Activated CD4-positive, alpha-beta T cell treated with anti-CD3 and anti-CD28 coated beads, Interleukin-2, amount 10 ng/mL, durations not matched to agents 24 days and 14 days (primary cell): ENCODE data around the gene RAD23B. TPM values are rescaled to one million over a fixed set of nuclear protein-coding genes. Genes with fewer than 3 reads are reported as not detected.

Source experiments
- DNase-seq: peaks from one replicate; pipeline ENCODE4 v3.0.0; 2022
- H3K27ac Mint-ChIP-seq: one replicate; pipeline ENCODE4 v1.8.0; 2022; ENCODE audit warnings: mild to moderate bottlenecking, mixed read lengths
- H3K27me3 Mint-ChIP-seq: one replicate; pipeline ENCODE4 v1.8.0; 2022; ENCODE audit warnings: mixed read lengths
- H3K36me3 Mint-ChIP-seq: one replicate; pipeline ENCODE4 v1.8.0; 2022; ENCODE audit warnings: low read depth, mild to moderate bottlenecking, mixed read lengths
- H3K4me1 Mint-ChIP-seq: one replicate; pipeline ENCODE4 v1.8.0; 2021; ENCODE audit warnings: mixed read lengths
- H3K4me3 Mint-ChIP-seq: one replicate; pipeline ENCODE4 v1.8.0; 2022; ENCODE audit warnings: mild to moderate bottlenecking, moderate library complexity, mixed read lengths
- H3K9me3 Mint-ChIP-seq: one replicate; pipeline ENCODE4 v1.8.0; 2021; ENCODE audit warnings: mixed read lengths
- intact Hi-C: fragments of 100-400 bp; cut with micrococcal nuclease; formaldehyde crosslinking; loops from one replicate; pipeline ENCODE4 v1.15.1; 2023
- total RNA-seq: library from RNA; stranded (reverse); gene quantifications from 2 replicates; pipeline ENCODE4 v1.2.3, GENCODE V29; 2022

RAD23B gene
- 148 and 150 TPM in 2 replicates for total RNA-seq

- no peaks in the 10 kb centered on the region for H3K9me3 Mint-ChIP-seq
- peak within 1 kb of the TSS; percentile 96 for H3K27ac Mint-ChIP-seq
- H3K4me3 Mint-ChIP-seq: peak within 1 kb of the TSS; percentile 98
Measured at GRCh38 chr9:107282759-107283622, at the start of gene RAD23B. TSS of gene RAD23B (plus strand) at chr9:107283279. CDS start at chr9:107283630, 351 bp downstream.

GRCh38 chr9:107235765-107236442 lies 47.2 kb upstream of the RAD23B start:
- no peaks in the 10 kb centered on the region for H3K9me3 Mint-ChIP-seq
- H3K27me3 Mint-ChIP-seq: peaks cover 19% of the 10 kb centered on the region
- intact Hi-C loops: no loop called here
- no peak overlapping the region for H3K4me3 Mint-ChIP-seq
- H3K27ac Mint-ChIP-seq: no peak overlapping the region
- no peaks in the 10 kb centered on the region for H3K36me3 Mint-ChIP-seq
- peaks cover 1% of the 10 kb centered on the region for H3K4me1 Mint-ChIP-seq
- no peak for DNase-seq

More at GRCh38 chr9:107282759-107283622, at the start of gene RAD23B:
- Mint-ChIP-seq H3K4me1 (peaks cover 41% of the 10 kb centered on the region), H3K36me3 (peaks cover 12% of the 10 kb centered on the region), H3K27me3 (no peaks in the 10 kb centered on the region)
- DNase-seq: peak; percentile 99
- intact Hi-C loops: loop anchor here (1.0 to 10.0 kb wide), 6 partner anchors 39 to 1588 kb away; partner anchors contain the start of gene TMEM38B

- Mint-ChIP-seq H3K27me3 (peaks cover 7% of the 10 kb centered on the region), H3K4me1 (peaks cover 7% of the 10 kb centered on the region), H3K36me3 (no peaks in the 10 kb centered on the region), H3K4me3 (no peak overlapping the region), H3K27ac (no peak overlapping the region), H3K9me3 (no peaks in the 10 kb centered on the region)
- no peak for DNase-seq
- intact Hi-C loops: no loop called here
Measured at GRCh38 chr9:107237873-107238272, 45.2 kb upstream of the RAD23B start.

GRCh38 chr9:107239474-107239873 lies 43.6 kb upstream of the RAD23B start:
- no peak for DNase-seq
- H3K36me3 Mint-ChIP-seq: no peaks in the 10 kb centered on the region
- intact Hi-C loops: no loop called here
- H3K9me3 Mint-ChIP-seq: no peaks in the 10 kb centered on the region
- H3K4me3 Mint-ChIP-seq: no peak overlapping the region
- peaks cover 7% of the 10 kb centered on the region for H3K27me3 Mint-ChIP-seq
- H3K4me1 Mint-ChIP-seq: peaks cover 13% of the 10 kb centered on the region
- H3K27ac Mint-ChIP-seq: no peak overlapping the region

- DNase-seq: no peak
- no peak overlapping the region for H3K27ac Mint-ChIP-seq
- H3K27me3 Mint-ChIP-seq: peaks cover 7% of the 10 kb centered on the region
- intact Hi-C loops: loop anchor here (5.0 kb wide), 1 partner anchor 102 kb away; no protein-coding TSS in a partner anchor
- no peaks in the 10 kb centered on the region for H3K36me3 Mint-ChIP-seq
- H3K9me3 Mint-ChIP-seq: no peaks in the 10 kb centered on the region
- peaks cover 13% of the 10 kb centered on the region for H3K4me1 Mint-ChIP-seq
- no peak overlapping the region for H3K4me3 Mint-ChIP-seq
Measured at GRCh38 chr9:107240260-107240659, 42.8 kb upstream of the RAD23B start.

- Mint-ChIP-seq H3K9me3 (no peaks in the 10 kb centered on the region), H3K27me3 (peaks cover 2% of the 10 kb centered on the region), H3K36me3 (peaks cover 1% of the 10 kb centered on the region), H3K4me1 (peaks cover 18% of the 10 kb centered on the region), H3K4me3 (no peak overlapping the region), H3K27ac (no peak overlapping the region)
- no peak for DNase-seq
- intact Hi-C loops: loop anchor here (1.0 to 5.0 kb wide), 3 partner anchors 40 to 100 kb away; no protein-coding TSS in a partner anchor
Measured at GRCh38 chr9:107242073-107243030, 40.7 kb upstream of the RAD23B start.

GRCh38 chr9:107243742-107244141 lies 39.3 kb upstream of the RAD23B start:
- Mint-ChIP-seq H3K4me1 (peaks cover 17% of the 10 kb centered on the region), H3K36me3 (peaks cover 1% of the 10 kb centered on the region), H3K4me3 (no peak overlapping the region), H3K27me3 (no peaks in the 10 kb centered on the region), H3K27ac (peak overlapping the region; percentile 74), H3K9me3 (no peaks in the 10 kb centered on the region)
- DNase-seq: peak; percentile 68
- intact Hi-C loops: loop anchor here (1.0 to 5.0 kb wide), 3 partner anchors 39 to 99 kb away; no protein-coding TSS in a partner anchor

- intact Hi-C loops: no loop called here
- DNase-seq: peak; percentile 73
- Mint-ChIP-seq H3K27me3 (peaks cover 3% of the 10 kb centered on the region), H3K4me1 (peaks cover 17% of the 10 kb centered on the region), H3K27ac (no peak overlapping the region), H3K9me3 (no peaks in the 10 kb centered on the region), H3K4me3 (no peak overlapping the region), H3K36me3 (peaks cover 1% of the 10 kb centered on the region)
Measured at GRCh38 chr9:107246259-107247254, 36.5 kb upstream of the RAD23B start.

- H3K27ac Mint-ChIP-seq: no peak overlapping the region
- no peaks in the 10 kb centered on the region for H3K9me3 Mint-ChIP-seq
- H3K4me3 Mint-ChIP-seq: no peak overlapping the region
- intact Hi-C loops: no loop called here
- H3K36me3 Mint-ChIP-seq: peaks cover 1% of the 10 kb centered on the region
- DNase-seq: no peak
- peaks cover 18% of the 10 kb centered on the region for H3K27me3 Mint-ChIP-seq
- H3K4me1 Mint-ChIP-seq: peaks cover 8% of the 10 kb centered on the region
Measured at GRCh38 chr9:107248714-107249113, 34.4 kb upstream of the RAD23B start.

- DNase-seq: no peak
- Mint-ChIP-seq H3K9me3 (no peaks in the 10 kb centered on the region), H3K27ac (no peak overlapping the region), H3K4me3 (no peak overlapping the region), H3K4me1 (peaks cover 5% of the 10 kb centered on the region), H3K36me3 (peaks cover 1% of the 10 kb centered on the region), H3K27me3 (peaks cover 22% of the 10 kb centered on the region)
- intact Hi-C loops: no loop called here
Measured at GRCh38 chr9:107249131-107249533, 33.9 kb upstream of the RAD23B start.

- peaks cover 5% of the 10 kb centered on the region for H3K4me1 Mint-ChIP-seq
- DNase-seq: no peak
- H3K27me3 Mint-ChIP-seq: peaks cover 25% of the 10 kb centered on the region
- peaks cover 1% of the 10 kb centered on the region for H3K36me3 Mint-ChIP-seq
- no peak overlapping the region for H3K27ac Mint-ChIP-seq
- no peak overlapping the region for H3K4me3 Mint-ChIP-seq
- H3K9me3 Mint-ChIP-seq: no peaks in the 10 kb centered on the region
- intact Hi-C loops: no loop called here
Measured at GRCh38 chr9:107249665-107250285, 33.3 kb upstream of the RAD23B start.

- Mint-ChIP-seq H3K27ac (no peak overlapping the region), H3K9me3 (no peaks in the 10 kb centered on the region), H3K36me3 (no peaks in the 10 kb centered on the region), H3K4me1 (no peaks in the 10 kb centered on the region), H3K4me3 (no peak overlapping the region), H3K27me3 (peaks cover 30% of the 10 kb centered on the region)
- intact Hi-C loops: no loop called here
- DNase-seq: no peak
Measured at GRCh38 chr9:107251756-107252322, 31.2 kb upstream of the RAD23B start.
